Measurements from ENCODE around the gene SEMA3F.
"Not testable (repeated sequence)": the region's sequence is repeated elsewhere in the genome, so short reads cannot be mapped to it uniquely, and the experiment has no call there.

SEMA3F gene

GRCh38 chr3:50194128-50194902 is 39.2 kb downstream of the SEMA3F start:
- DNase-seq, result peak; percentile 15 to 32

GRCh38 chr3:50194903-50195500 is 39.9 kb downstream of the SEMA3F start:
- no peak for DNase-seq

- DNase-seq, result no peak
These were observed 40.6 kb downstream of the SEMA3F start for GRCh38 chr3:50195501-50196252.

GRCh38 chr3:50196253-50196801 is 41.2 kb downstream of the SEMA3F start:
- no peak for DNase-seq

- no peak for DNase-seq
These were observed 46.6 kb downstream of the SEMA3F start for GRCh38 chr3:50201573-50202315.

- DNase-seq, result no peak
These were observed 47.4 kb downstream of the SEMA3F start for GRCh38 chr3:50202353-50203112.

- no peak for DNase-seq
These were observed 48.1 kb downstream of the SEMA3F start for GRCh38 chr3:50203113-50203808.

- no peak for DNase-seq
These were observed 49.0 kb downstream of the SEMA3F start for GRCh38 chr3:50203809-50204803.

- DNase-seq, result no peak
These were observed 49.8 kb downstream of the SEMA3F start, which contains the start of gene SLC38A3 for GRCh38 chr3:50204804-50205412. SLC38A3 (plus strand) TSS chr3:50205271; CDS start chr3:50214200, 8,929 bp downstream.

- no peak for DNase-seq
These were observed 50.5 kb downstream of the SEMA3F start for GRCh38 chr3:50205413-50206276.

- DNase-seq, result no peak
These were observed 52.4 kb downstream of the SEMA3F start for GRCh38 chr3:50207359-50208042.

- no peak for DNase-seq
These were observed 53.7 kb downstream of the SEMA3F start for GRCh38 chr3:50208677-50209344.

GRCh38 chr3:50210176-50210509 is 55.0 kb downstream of the SEMA3F start:
- no peak for DNase-seq

- no peak for DNase-seq
These were observed 55.6 kb downstream of the SEMA3F start for GRCh38 chr3:50210510-50211367.

GRCh38 chr3:50211368-50211717 is 56.2 kb downstream of the SEMA3F start:
- not testable (repeated sequence) for DNase-seq

- DNase-seq, result no peak
These were observed 56.8 kb downstream of the SEMA3F start for GRCh38 chr3:50211930-50212329.

Measured in inflammatory macrophage (primary cell).